Esophagus muscularis mucosa (tissue), 4 donors: ENCODE measurements around the gene ZNF850. TPM values are rescaled to one million over a fixed set of nuclear protein-coding genes. Genes with fewer than 3 reads are reported as not detected.
A peak's percentile ranks its signal among the peaks of the same experiment; 100 is the strongest.

Experiments
- DNase-seq: peaks from one replicate; pipeline ENCODE4 v3.0.0-alpha.2; 2017; ENCODE audit errors: extremely low spot score
- H3K27ac ChIP-seq, 4 donors: fragments of 200-600 bp; sonication (generic); replicated peaks in 1 of 4; 1 replicate in 3 of 4; 2 replicates in 1 of 4; pipeline ENCODE4 v1.5.1; 2016 to 2019; ENCODE audit warnings: mild to moderate bottlenecking in 1 of 4
- H3K27me3 ChIP-seq, 4 donors: fragments of 200-600 bp; sonication (generic); one replicate each; pipeline versions ENCODE4 v1.5.1 to v1.6.0; 2016 to 2019
- H3K36me3 ChIP-seq, 4 donors: fragments of 200-600 bp; sonication (generic); one replicate each; pipeline ENCODE4 v1.5.1; 2016 to 2019
- H3K4me1 ChIP-seq, 4 donors: fragments of 200-600 bp; sonication (generic); one replicate each; pipeline ENCODE4 v1.5.1; 2016 to 2019
- H3K4me3 ChIP-seq, 4 donors: fragments of 200-600 bp; sonication (generic); 1 replicate in 2 of 4; 2 replicates in 2 of 4; pipeline ENCODE4 v1.5.1; 2016 to 2019; ENCODE audit warnings: mild to moderate bottlenecking in 4 of 4, moderate library complexity in 1 of 4
- H3K9me3 ChIP-seq, 4 donors: fragments of 200-600 bp; sonication (generic); 1 replicate in 3 of 4; 2 replicates in 1 of 4; pipeline ENCODE4 v1.5.1; 2016 to 2019
- EP300 ChIP-seq: sonication (generic); formaldehyde crosslinking; IDR thresholded peaks from one replicate; pipeline ENCODE4 v1.6.1; 2017; ENCODE audit warnings: antibody characterized with exemption
- POLR2A ChIP-seq: fragments of 450-650 bp; IDR thresholded peaks from one replicate; pipeline ENCODE4 v1.6.1; 2017; ENCODE audit warnings: antibody characterized with exemption, moderate library complexity, mild to moderate bottlenecking, low read depth
- POLR2AphosphoS5 ChIP-seq, 2 donors: sonication (generic); formaldehyde crosslinking; IDR thresholded peaks; one replicate each; pipeline ENCODE4 v1.6.1; 2017; ENCODE audit warnings: antibody characterized with exemption in 2 of 2
- WGBS: methylation state at CpG from one replicate; pipeline ENCODE4 v1.1.5; 2018; 5-methylcytosine and 5-hydroxymethylcytosine counted together
- intact Hi-C: fragments of 100-400 bp; cut with DNase I; formaldehyde crosslinking; loops from one replicate; pipeline ENCODE4 v1.15.1; 2023
- total RNA-seq, 4 donors: library from RNA; depleted of rRNA; stranded (reverse); fragments of >200 nt; gene quantifications; one replicate each; pipeline versions ENCODE4 v1.1.0 to v1.2.1, GENCODE V29; 2016
- TF ChIP-seq, protein P1 (sequence below), 3 experiments: fragments of 200-600 bp in 2 of 3; fragments of 450-650 bp in 1 of 3; sonication (generic) in 2 of 3; IDR thresholded peaks; one replicate each; pipeline ENCODE4 v1.5.1; 2017 to 2019; ENCODE audit warnings: antibody characterized with exemption in 3 of 3, mild to moderate bottlenecking in 2 of 3, moderate library complexity in 1 of 3

ZNF850 gene
- total RNA-seq, 4 donors from 2014 or later: 1.3 to 2.4 (median 2.0) TPM

DNA sequence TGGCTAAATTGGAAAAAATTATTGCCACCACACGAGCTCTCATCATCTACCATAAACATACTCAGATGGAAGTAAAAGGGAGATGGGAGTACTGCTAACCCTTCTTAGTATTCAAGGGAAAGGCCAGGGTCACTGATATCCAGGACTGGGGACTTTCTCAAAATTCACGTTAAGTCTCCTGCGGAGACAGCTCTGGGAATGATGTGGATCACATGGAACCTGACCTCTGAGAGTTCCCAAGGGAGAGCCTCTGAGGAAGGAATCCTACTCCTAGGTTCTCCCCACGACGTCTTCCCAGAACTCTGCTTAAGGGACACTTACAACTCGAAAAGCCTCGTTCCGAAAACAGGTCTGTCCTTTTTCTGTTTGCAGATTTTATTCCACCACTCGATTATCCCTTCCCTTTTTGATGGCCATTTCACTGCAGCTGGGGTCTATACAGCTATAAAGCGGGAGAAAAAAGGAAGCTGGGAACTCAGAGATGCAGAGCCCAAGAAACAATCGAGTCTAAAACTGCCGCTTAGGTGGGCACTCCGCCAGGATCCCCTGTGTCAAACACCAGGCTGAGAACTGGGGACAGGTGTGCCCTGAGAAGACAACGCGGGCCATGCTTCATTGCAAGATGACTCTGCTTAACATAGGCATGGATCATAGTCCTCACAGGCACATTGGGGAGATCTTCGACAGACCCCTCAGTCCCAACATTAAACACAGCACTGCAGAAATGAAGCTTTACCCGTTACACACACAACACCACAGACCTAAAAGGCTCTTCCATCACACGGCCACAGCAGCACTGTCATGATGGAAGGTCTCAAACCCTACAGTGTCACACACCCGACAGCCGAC lies 86.0 kb downstream of the ZNF850 start:
- peak overlapping the region; percentile 79 to 90 (median 80) for H3K4me3 ChIP-seq
- H3K27me3 ChIP-seq: no peaks in the 10 kb centered on the region
- TF ChIP-seq POLR2A (no peak), POLR2AphosphoS5 (IDR thresholded peaks at IDR 0.05) (no peak), EP300 (no peak)
- TF ChIP-seq, protein P1, sequence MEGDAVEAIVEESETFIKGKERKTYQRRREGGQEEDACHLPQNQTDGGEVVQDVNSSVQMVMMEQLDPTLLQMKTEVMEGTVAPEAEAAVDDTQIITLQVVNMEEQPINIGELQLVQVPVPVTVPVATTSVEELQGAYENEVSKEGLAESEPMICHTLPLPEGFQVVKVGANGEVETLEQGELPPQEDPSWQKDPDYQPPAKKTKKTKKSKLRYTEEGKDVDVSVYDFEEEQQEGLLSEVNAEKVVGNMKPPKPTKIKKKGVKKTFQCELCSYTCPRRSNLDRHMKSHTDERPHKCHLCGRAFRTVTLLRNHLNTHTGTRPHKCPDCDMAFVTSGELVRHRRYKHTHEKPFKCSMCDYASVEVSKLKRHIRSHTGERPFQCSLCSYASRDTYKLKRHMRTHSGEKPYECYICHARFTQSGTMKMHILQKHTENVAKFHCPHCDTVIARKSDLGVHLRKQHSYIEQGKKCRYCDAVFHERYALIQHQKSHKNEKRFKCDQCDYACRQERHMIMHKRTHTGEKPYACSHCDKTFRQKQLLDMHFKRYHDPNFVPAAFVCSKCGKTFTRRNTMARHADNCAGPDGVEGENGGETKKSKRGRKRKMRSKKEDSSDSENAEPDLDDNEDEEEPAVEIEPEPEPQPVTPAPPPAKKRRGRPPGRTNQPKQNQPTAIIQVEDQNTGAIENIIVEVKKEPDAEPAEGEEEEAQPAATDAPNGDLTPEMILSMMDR (IDR thresholded peaks at IDR 0.05): no peak
- peaks cover 6 to 43% (median 32%) of the 10 kb centered on the region in 4 donors for H3K36me3 ChIP-seq
- intact Hi-C loops: loop anchor here (10.0 kb wide), 1 partner anchor 168 kb away; the partner anchor contains the start of gene ZNF345
- H3K9me3 ChIP-seq: peaks cover 0 to 8% (median 2%) of the 10 kb centered on the region in 4 donors
- no peak for DNase-seq
- 12% methylated on average over 19 of the region's 20 CpGs for WGBS
- peaks cover 14 to 28% (median 21%) of the 10 kb centered on the region in 4 donors for H3K4me1 ChIP-seq
- H3K27ac ChIP-seq: peak overlapping the region; percentile 74 to 82 (median 79)

DNA sequence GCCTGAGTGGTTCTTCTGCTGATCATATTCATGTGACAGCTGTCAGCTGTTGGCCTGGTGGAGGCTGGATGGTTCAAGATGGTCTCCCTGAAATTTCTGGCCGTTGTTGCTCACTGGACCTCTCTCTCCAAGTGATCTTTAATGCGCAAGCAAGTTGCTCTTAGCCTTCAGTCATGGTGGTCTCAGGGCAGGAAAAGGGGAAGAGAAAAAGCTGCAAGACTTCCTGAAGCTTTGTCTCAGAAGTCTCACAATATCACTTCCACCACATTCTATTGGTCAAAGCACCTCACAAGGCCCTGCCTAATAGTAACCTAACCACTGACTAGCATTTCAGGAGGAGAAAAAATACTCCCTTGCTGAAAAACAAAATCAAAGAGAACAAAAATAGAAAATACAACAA lies 86.8 kb downstream of the ZNF850 start:
- no peak for DNase-seq
- H3K27ac ChIP-seq: no peak overlapping the region
- H3K4me3 ChIP-seq: peak overlapping the region in 2 of 4 donors; percentile 79 to 90
- no peaks in the 10 kb centered on the region for H3K27me3 ChIP-seq
- peaks cover 0 to 6% (median under 1%) of the 10 kb centered on the region in 4 donors for H3K9me3 ChIP-seq
- H3K4me1 ChIP-seq: peaks cover 14 to 28% (median 21%) of the 10 kb centered on the region in 4 donors
- intact Hi-C loops: loop anchor here (10.0 kb wide), 1 partner anchor 169 kb away; the partner anchor contains the start of gene ZNF345
- peaks cover 6 to 42% (median 28%) of the 10 kb centered on the region in 4 donors for H3K36me3 ChIP-seq
- 88% methylated on average over 2 of the region's 2 CpGs for WGBS
- TF ChIP-seq EP300: no peak
- no peak for TF ChIP-seq POLR2AphosphoS5 (IDR thresholded peaks at IDR 0.05)
- TF ChIP-seq, protein P1 (IDR thresholded peaks at IDR 0.05): no peak
- TF ChIP-seq POLR2A: no peak

DNA sequence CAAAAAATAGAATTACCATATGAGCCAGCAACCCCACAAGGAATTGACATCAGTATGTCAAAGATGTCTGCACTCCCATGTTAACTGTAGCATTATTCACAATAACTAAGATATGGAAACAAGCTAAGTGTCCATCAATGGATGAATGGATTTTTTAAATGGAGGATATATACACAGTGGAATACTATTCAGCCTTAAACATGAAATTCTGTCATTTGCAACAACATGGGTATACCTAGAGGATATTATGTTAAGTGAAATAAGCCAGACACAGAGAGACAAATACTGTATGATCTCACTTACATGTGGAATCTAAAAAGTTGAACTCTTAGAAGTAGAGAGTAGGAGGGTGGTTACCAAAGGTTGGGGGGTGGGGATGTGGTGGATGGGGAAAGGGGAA lies 93.2 kb downstream of the ZNF850 start:
- Histone ChIP-seq H3K27ac (no peak overlapping the region), H3K4me3 (no peak overlapping the region), H3K27me3 (no peaks in the 10 kb centered on the region), H3K4me1 (no peaks in the 10 kb centered on the region), H3K9me3 (peaks cover 0 to 31% (median 10%) of the 10 kb centered on the region in 4 donors), H3K36me3 (peaks cover 15 to 63% (median 35%) of the 10 kb centered on the region in 4 donors)
- intact Hi-C loops: no loop called here
- DNase-seq: no peak
- TF ChIP-seq POLR2A: no peak
- no peak for TF ChIP-seq POLR2AphosphoS5 (IDR thresholded peaks at IDR 0.05)
- TF ChIP-seq EP300: no peak
- TF ChIP-seq, protein P1 (IDR thresholded peaks at IDR 0.05): no peak

DNA sequence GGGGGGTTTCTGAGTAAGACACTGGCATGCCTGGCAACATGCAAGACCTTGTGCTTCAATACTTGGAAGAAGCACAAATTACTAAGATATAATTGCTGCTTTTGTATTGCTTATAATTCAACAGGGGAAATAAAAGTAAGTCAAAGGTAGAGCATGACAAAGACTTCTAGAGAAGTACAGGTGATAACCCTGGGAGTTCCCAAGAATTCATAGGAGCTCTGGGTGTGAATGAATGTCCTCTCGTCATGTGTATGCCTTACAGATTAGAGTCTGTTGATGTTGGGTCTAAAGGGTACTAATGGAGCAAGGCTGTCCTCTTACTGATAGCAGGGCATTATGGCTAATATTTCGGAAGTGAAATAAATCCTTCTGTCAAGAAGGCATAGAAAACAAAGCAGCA lies 98.4 kb downstream of the ZNF850 start:
- no peak overlapping the region for H3K27ac ChIP-seq
- no peaks in the 10 kb centered on the region for H3K27me3 ChIP-seq
- no peak for DNase-seq
- intact Hi-C loops: no loop called here
- no peaks in the 10 kb centered on the region for H3K4me1 ChIP-seq
- peaks cover 14 to 52% (median 29%) of the 10 kb centered on the region in 4 donors for H3K36me3 ChIP-seq
- no peak overlapping the region for H3K4me3 ChIP-seq
- TF ChIP-seq POLR2AphosphoS5 (IDR thresholded peaks at IDR 0.05) (no peak), EP300 (no peak), POLR2A (no peak)
- TF ChIP-seq, protein P1 (IDR thresholded peaks at IDR 0.05): no peak
- WGBS: 90% methylated on average over 2 of the region's 2 CpGs
- peaks cover 0 to 69% (median 25%) of the 10 kb centered on the region in 4 donors for H3K9me3 ChIP-seq
